ENCODE results near the gene UBE2J1.
"Not testable (repeated sequence)": the region's sequence is repeated elsewhere in the genome, so short reads cannot be mapped to it uniquely, and the experiment has no call there.

The UBE2J1 gene

GRCh38 chr6:89315249-89315885 is 37.2 kb downstream of the UBE2J1 start, which contains the start of gene GABRR2:
Gene GABRR2, minus strand, starts transcription at chr6:89315299. Its CDS starts 134 bp downstream, at chr6:89315165.
- DNase-seq = no peak

GRCh38 chr6:89314692-89315091 is 37.8 kb downstream of the UBE2J1 start:
- DNase-seq = no peak

- DNase-seq = no peak
These were observed 39.5 kb downstream of the UBE2J1 start for GRCh38 chr6:89313006-89313405.

- no peak for DNase-seq
These were observed 40.5 kb downstream of the UBE2J1 start for GRCh38 chr6:89311853-89312531.

GRCh38 chr6:89311530-89311852 is 41.0 kb downstream of the UBE2J1 start:
- DNase-seq = no peak

- DNase-seq = no peak
These were observed 41.6 kb downstream of the UBE2J1 start for GRCh38 chr6:89310929-89311328.

- DNase-seq = no peak
These were observed 43.8 kb downstream of the UBE2J1 start for GRCh38 chr6:89308525-89309395.

GRCh38 chr6:89304517-89304916 is 48.0 kb downstream of the UBE2J1 start:
- not testable (repeated sequence) for DNase-seq

GRCh38 chr6:89302936-89303335 is 49.6 kb downstream of the UBE2J1 start:
- DNase-seq = no peak

- DNase-seq = no peak
These were observed 50.2 kb downstream of the UBE2J1 start for GRCh38 chr6:89302195-89302770.

- DNase-seq = no peak
These were observed 50.8 kb downstream of the UBE2J1 start for GRCh38 chr6:89301586-89302194.

- no peak for DNase-seq
These were observed 53.1 kb downstream of the UBE2J1 start for GRCh38 chr6:89299466-89299850.

GRCh38 chr6:89298680-89299465 is 53.6 kb downstream of the UBE2J1 start:
- DNase-seq = no peak

GRCh38 chr6:89297695-89298351 is 54.7 kb downstream of the UBE2J1 start:
- peak; percentile 57 for DNase-seq

GRCh38 chr6:89295981-89296380 is 56.5 kb downstream of the UBE2J1 start:
- DNase-seq = no peak

GRCh38 chr6:89295116-89295515 is 57.4 kb downstream of the UBE2J1 start:
- DNase-seq = not testable (repeated sequence)

GRCh38 chr6:89291256-89291819 is 61.2 kb downstream of the UBE2J1 start:
- DNase-seq = no peak

GRCh38 chr6:89290401-89291155 is 61.9 kb downstream of the UBE2J1 start:
- DNase-seq = no peak

- DNase-seq = no peak
These were observed 62.8 kb downstream of the UBE2J1 start for GRCh38 chr6:89289710-89290109.

GRCh38 chr6:89287351-89288028 is 65.0 kb downstream of the UBE2J1 start:
- no peak for DNase-seq

Measured in activated T-cell treated with anti-CD3 and anti-CD28 coated beads, Interleukin-2, amount 50 U/mL, for 1 hour (primary cell).